Chondrocyte (in vitro differentiated cells): ENCODE results near the gene GTF2IRD1. TPM values are rescaled to one million over a fixed set of nuclear protein-coding genes. Genes with fewer than 3 reads are reported as not detected.

Experiments
- DNase-seq: peaks from one replicate; pipeline ENCODE4 v3.0.0; 2021; ENCODE audit warnings: mixed read lengths, low spot score
- H3K27ac Mint-ChIP-seq: one replicate; pipeline ENCODE4 v1.8.0; 2021; ENCODE audit warnings: mild to moderate bottlenecking, moderate library complexity, mixed read lengths; ENCODE audit not compliant: unreplicated experiment
- H3K27me3 Mint-ChIP-seq: 2 replicates; pipeline ENCODE4 v1.8.0; 2021; ENCODE audit warnings: low read depth, mixed read lengths
- H3K36me3 Mint-ChIP-seq: 2 replicates; pipeline ENCODE4 v1.8.0; 2021; ENCODE audit warnings: low read depth, mixed read lengths
- H3K4me1 Mint-ChIP-seq: 2 replicates; pipeline ENCODE4 v1.8.0; 2021; ENCODE audit warnings: low read depth, mild to moderate bottlenecking, mixed read lengths
- H3K4me3 Mint-ChIP-seq: one replicate; pipeline ENCODE4 v1.8.0; 2021; ENCODE audit warnings: mild to moderate bottlenecking, moderate library complexity, mixed read lengths; ENCODE audit not compliant: unreplicated experiment
- H3K9me3 Mint-ChIP-seq: 2 replicates; pipeline ENCODE4 v1.8.0; 2021; ENCODE audit warnings: low read depth, mixed read lengths
- total RNA-seq: library from RNA; stranded (reverse); gene quantifications from 3 replicates; pipeline ENCODE4 v1.2.1, GENCODE V29; 2021
- TF ChIP-seq, protein P1 (sequence below): fragments of 200-600 bp; sonication (generic); IDR thresholded peaks from 2 replicates; pipeline ENCODE4 v1.5.0; 2021; ENCODE audit warnings: antibody characterized with exemption, mild to moderate bottlenecking, moderate library complexity

The GTF2IRD1 gene
- total RNA-seq, 1 donor from 2014 or later = 48.5 TPM

DNA sequence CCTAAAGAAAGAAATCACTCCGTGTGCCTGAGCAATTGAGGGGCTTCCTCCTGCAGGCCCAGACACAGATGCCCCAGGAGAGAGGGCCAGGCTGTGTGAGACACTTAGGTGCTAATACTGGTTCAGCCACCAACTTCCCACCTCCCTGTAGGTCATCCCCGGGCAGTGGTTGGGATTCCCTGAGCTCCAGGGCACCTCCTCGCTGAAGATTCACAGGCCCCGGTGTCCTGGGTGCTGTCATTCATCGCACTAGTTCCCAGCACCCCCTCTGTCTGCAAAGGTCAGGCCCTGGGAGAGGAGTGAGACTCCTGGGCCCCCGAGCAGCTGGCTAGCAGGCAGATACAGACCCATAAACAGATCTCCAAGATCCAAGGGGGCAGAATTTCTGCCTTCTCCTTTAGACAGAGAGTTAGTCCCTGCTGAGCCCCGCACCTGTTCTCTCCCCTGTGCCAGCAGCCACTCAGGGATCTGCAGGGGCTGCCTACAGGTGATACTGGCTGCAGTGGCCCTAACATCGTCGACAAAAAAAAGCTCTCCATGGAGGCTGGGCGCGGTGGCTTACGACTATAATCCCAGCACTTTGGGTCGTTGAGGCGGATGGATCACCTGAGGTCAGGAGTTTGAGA lies 165.6 kb downstream of the GTF2IRD1 start:
- Mint-ChIP-seq H3K4me3 (no peak overlapping the region), H3K27me3 (no peaks in the 10 kb centered on the region), H3K4me1 (peaks cover 7% of the 10 kb centered on the region), H3K27ac (no peak overlapping the region), H3K36me3 (no peaks in the 10 kb centered on the region), H3K9me3 (no peaks in the 10 kb centered on the region)
- DNase-seq = no peak
- TF ChIP-seq, protein P1, sequence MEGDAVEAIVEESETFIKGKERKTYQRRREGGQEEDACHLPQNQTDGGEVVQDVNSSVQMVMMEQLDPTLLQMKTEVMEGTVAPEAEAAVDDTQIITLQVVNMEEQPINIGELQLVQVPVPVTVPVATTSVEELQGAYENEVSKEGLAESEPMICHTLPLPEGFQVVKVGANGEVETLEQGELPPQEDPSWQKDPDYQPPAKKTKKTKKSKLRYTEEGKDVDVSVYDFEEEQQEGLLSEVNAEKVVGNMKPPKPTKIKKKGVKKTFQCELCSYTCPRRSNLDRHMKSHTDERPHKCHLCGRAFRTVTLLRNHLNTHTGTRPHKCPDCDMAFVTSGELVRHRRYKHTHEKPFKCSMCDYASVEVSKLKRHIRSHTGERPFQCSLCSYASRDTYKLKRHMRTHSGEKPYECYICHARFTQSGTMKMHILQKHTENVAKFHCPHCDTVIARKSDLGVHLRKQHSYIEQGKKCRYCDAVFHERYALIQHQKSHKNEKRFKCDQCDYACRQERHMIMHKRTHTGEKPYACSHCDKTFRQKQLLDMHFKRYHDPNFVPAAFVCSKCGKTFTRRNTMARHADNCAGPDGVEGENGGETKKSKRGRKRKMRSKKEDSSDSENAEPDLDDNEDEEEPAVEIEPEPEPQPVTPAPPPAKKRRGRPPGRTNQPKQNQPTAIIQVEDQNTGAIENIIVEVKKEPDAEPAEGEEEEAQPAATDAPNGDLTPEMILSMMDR = no peak

DNA sequence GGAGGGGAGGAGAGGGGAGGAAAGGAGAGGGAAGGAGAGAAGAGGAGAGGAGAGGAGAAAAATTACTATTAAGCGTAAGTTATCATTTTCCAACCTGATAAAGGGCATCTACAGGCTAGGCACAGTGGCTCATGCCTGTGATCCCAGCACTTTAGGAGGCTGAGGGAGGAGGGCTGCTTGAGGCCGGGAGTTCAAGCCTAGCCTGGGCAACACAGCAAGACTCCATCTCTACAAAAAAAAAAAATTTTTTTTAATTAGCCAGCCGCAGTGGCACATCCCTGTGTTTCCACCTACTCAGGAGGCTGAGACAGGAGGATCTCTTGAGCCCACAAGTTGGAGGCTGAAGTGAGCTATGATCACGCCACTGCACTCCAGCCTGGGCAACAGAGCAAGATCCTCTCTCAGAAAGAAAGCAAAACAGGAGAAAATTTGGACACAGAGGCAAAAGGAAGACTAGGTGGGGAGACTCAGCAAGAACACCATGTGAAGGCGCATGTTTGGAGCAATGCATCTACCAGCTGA lies 168.6 kb downstream of the GTF2IRD1 start:
- TF ChIP-seq, protein P1 = no peak
- H3K27me3 Mint-ChIP-seq = no peaks in the 10 kb centered on the region

DNA sequence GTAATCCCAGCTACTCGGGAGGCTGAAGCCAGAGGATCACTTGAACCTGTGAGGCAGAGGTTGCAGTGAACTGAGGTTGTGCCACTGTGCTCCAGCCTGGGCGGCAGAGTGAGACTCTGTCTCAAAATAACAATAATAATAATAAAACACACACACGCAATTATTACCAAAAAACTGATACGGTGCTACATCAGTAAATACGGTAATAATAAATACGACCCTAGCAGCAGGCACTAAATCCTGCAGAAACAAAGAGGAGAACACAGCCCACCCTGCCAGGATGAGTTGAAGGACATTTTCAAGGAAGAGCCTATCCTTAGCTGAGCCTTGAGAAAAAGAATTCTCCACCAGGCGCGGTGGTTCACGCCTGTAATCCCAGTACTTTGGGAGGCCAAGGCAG lies 169.4 kb downstream of the GTF2IRD1 start:
- Mint-ChIP-seq H3K27ac (no peak overlapping the region), H3K4me1 (peaks cover 10% of the 10 kb centered on the region), H3K27me3 (no peaks in the 10 kb centered on the region), H3K4me3 (no peak overlapping the region), H3K36me3 (no peaks in the 10 kb centered on the region), H3K9me3 (no peaks in the 10 kb centered on the region)
- TF ChIP-seq, protein P1 = no peak
- DNase-seq = no peak

More for the DNA sequence above, 168.6 kb downstream of the GTF2IRD1 start:
- Mint-ChIP-seq H3K36me3 (no peaks in the 10 kb centered on the region), H3K4me3 (no peak overlapping the region), H3K27ac (no peak overlapping the region), H3K4me1 (peaks cover 7% of the 10 kb centered on the region), H3K9me3 (no peaks in the 10 kb centered on the region)
- DNase-seq = no peak

DNA sequence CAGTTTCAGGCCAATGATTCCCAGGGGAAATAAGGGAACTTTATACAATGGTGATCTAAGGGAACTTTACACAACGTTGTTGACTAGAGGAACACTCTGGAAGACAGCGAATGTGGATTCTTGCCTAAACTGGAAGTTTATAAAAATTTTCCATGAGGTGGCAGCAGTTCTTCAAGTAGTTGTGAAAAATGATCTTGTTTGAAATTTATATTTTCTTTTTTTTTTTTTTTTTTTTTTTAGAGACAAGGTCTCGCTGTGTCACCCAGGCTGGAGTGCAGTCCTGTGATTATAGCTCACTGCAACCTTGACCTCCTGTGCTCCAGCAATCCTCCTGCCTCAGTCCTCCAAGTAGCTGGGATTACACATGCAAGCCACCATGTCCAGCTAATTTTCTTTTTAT lies 171.7 kb downstream of the GTF2IRD1 start:
- H3K9me3 Mint-ChIP-seq = no peaks in the 10 kb centered on the region
- H3K4me1 Mint-ChIP-seq = peaks cover 15% of the 10 kb centered on the region
- no peaks in the 10 kb centered on the region for H3K27me3 Mint-ChIP-seq
- H3K27ac Mint-ChIP-seq = peak overlapping the region; percentile 17
- H3K36me3 Mint-ChIP-seq = no peaks in the 10 kb centered on the region
- TF ChIP-seq, protein P1 = peak; percentile 80
- no peak overlapping the region for H3K4me3 Mint-ChIP-seq
- DNase-seq = no peak

DNA sequence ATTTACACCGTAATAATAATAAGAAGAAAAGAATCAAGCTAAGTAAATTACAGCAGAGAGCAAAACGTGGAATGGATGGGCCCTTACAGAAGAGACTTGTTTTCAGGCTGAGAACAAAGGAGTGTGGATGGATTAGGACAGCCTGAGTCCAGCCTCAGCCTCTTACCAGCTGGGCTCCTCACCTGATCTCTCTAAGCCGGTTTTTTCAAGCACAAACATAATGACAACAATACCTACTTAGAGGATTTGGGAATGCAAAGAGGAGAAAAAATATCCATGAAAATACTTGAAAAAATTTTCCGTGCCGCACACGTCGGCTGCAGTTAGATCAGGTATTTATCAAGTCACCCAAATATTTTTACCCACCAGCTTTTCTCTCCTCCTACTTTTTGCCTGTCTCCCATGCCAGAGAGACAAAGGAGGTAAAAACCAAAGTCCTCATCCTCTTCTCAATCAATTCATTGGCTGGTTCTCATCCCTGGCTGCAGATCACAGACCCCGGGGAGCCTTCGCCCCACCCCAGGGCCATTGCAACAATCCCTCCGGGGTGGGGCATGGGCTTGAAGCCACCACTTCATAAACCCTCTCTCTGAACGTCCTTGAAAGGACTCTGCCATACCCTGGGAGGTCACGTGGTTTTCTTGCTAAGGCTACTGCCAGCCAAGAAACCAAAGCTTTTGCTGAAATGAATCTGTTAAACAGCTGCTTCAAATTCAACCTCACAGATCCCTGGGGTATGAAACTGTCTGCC lies 174.1 kb downstream of the GTF2IRD1 start:
- TF ChIP-seq, protein P1 = no peak
- Mint-ChIP-seq H3K27me3 (no peaks in the 10 kb centered on the region), H3K36me3 (no peaks in the 10 kb centered on the region), H3K27ac (peak overlapping the region; percentile 49), H3K9me3 (no peaks in the 10 kb centered on the region), H3K4me1 (peaks cover 15% of the 10 kb centered on the region), H3K4me3 (no peak overlapping the region)
- no peak for DNase-seq
